ENCODE data around the gene NCAM2. TPM values are rescaled to one million over a fixed set of nuclear protein-coding genes. Genes with fewer than 3 reads are reported as not detected.

NCAM2 gene
- total and polyA plus RNA-seq, 2 of the 4 experiments (the other 2 are of a cell fraction) = 2.7 to 5.0 TPM

DNA sequence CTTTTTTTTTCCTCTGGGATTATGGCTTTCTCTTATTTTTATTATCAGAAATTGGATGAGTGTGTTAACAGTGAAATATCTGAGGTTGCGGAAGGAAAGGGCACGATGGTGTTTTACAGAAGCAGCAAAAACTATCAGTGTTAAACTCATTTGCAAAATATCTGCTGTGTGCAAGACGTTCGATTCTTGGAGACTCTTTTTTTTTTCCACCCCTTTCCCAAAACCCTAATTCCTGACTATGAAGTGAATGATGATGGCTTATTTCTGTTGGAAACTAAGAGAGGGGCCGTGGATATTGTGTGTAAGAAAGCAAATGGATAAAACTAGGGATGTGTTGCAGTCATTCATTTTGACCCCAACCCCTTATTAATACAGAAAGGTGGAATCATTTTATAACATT is 677 bp downstream of the NCAM2 start:
- BruUV-seq (replicated peaks) = no TSS peak
- Histone ChIP-seq H4K91ac (ENCODE audit: insufficient read depth, low read depth, low read length) (no peak overlapping the region), H3K27me3 (ENCODE audit: control insufficient read depth, insufficient read depth, low read length) (peaks cover 6% of the 10 kb centered on the region; the same call in 1 of the 2 replicates), H2BK20ac (ENCODE audit: low read depth, low read length) (no peak overlapping the region), H3K4ac (ENCODE audit: low read depth, low read length) (no peak overlapping the region), H3K27ac (ENCODE audit: insufficient read depth, low read length) (no peak overlapping the region), H4K8ac (ENCODE audit: low read depth in 2 of 2, low read length in 2 of 2) (no peak overlapping the region), H3K18ac (ENCODE audit: low read depth, low read length) (no peak overlapping the region), H3K9me3 (ENCODE audit: control insufficient read depth, insufficient read depth, low read length) (no peaks in the 10 kb centered on the region), H2AK5ac (ENCODE audit: low read depth, low read length) (no peak overlapping the region), H2BK120ac (ENCODE audit: low read depth, low read length) (no peak overlapping the region), H3K4me3 (ENCODE audit: insufficient read depth, low read depth, low read length) (peak overlapping the region; percentile 85), H2AK9ac (replicated peaks; ENCODE audit: low read depth, low read length, poor library complexity) (no peak overlapping the region), H3K23ac (ENCODE audit: low read depth, low read length) (no peak overlapping the region), H2AFZ (replicated peaks; ENCODE audit: low read length, poor library complexity) (no peak overlapping the region), H3K79me1 (ENCODE audit: low read depth in 1 of 2, low read length in 2 of 2) (no peaks in the 10 kb centered on the region), H3K14ac (replicated peaks; ENCODE audit: low read depth, low read length) (no peak overlapping the region), H3K56ac (ENCODE audit: extremely low read depth, insufficient read depth, low read length) (no peak overlapping the region), H4K20me1 (ENCODE audit: insufficient read depth, low read length) (no peaks in the 10 kb centered on the region), H3K36me3 (ENCODE audit: control insufficient read depth, insufficient read depth, low read length) (no peaks in the 10 kb centered on the region), H2BK15ac (ENCODE audit: low read depth, low read length) (no peak overlapping the region), H3K4me1 (ENCODE audit: control insufficient read depth, insufficient read depth, low read length) (no peaks in the 10 kb centered on the region), H3K9me1 (ENCODE audit: insufficient read depth, low read length) (no peaks in the 10 kb centered on the region), H3K4me2 (ENCODE audit: low read depth, low read length) (peak overlapping the region; percentile 87), H2BK5ac (ENCODE audit: low read depth, low read length, poor library complexity, severe bottlenecking) (no peak overlapping the region), H3K9ac (ENCODE audit: low read depth, low read length) (no peak overlapping the region; the same call in 1 of the 2 replicates), H4K5ac (ENCODE audit: low read depth, low read length) (no peak overlapping the region)
- TF ChIP-seq SMC3 (IDR thresholded peaks at IDR 0.05; ENCODE audit: low read depth, low read length) (no peak), RFX5 (IDR thresholded peaks at IDR 0.05; ENCODE audit: low read depth, low read length) (no peak), CEBPB (IDR thresholded peaks at IDR 0.05; ENCODE audit: low read depth, low read length) (no peak), FOS (IDR thresholded peaks at IDR 0.05; ENCODE audit: low read depth, low read length) (no peak), MXI1 (IDR thresholded peaks at IDR 0.05; ENCODE audit: borderline replicate concordance, low read depth, low read length) (no peak), MAFK (IDR thresholded peaks at IDR 0.05; ENCODE audit: low read depth, low read length) (no peak), RAD21 (IDR thresholded peaks at IDR 0.05; ENCODE audit: low read length) (no peak), CHD1 (IDR thresholded peaks at IDR 0.05; ENCODE audit: low read depth, low read length) (no peak), POLR2A (IDR thresholded peaks at IDR 0.05; ENCODE audit: low read depth, low read length) (no peak), RCOR1 (IDR thresholded peaks at IDR 0.05; ENCODE audit: insufficient replicate concordance, low read length) (no peak), BHLHE40 (IDR thresholded peaks at IDR 0.05; ENCODE audit: low read depth, low read length) (no peak)
- TF ChIP-seq, protein P1, sequence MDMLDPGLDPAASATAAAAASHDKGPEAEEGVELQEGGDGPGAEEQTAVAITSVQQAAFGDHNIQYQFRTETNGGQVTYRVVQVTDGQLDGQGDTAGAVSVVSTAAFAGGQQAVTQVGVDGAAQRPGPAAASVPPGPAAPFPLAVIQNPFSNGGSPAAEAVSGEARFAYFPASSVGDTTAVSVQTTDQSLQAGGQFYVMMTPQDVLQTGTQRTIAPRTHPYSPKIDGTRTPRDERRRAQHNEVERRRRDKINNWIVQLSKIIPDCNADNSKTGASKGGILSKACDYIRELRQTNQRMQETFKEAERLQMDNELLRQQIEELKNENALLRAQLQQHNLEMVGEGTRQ (IDR thresholded peaks at IDR 0.05; ENCODE audit: low read depth, low read length) = no peak
- in situ Hi-C loops (cut with MboI; ENCODE audit: low sequenced_read_pairs) (no loop called here), dilution Hi-C loops (cut with HindIII; ENCODE audit: low sequenced_read_pairs, unreplicated experiment) (no loop called here), intact Hi-C loops (cut with micrococcal nuclease) (loop anchor here (1.0 to 2.0 kb wide), 6 partner anchors 103 to 1794 kb away; no protein-coding TSS in a partner anchor)
- no CpG with 5 or more reads among the region's 5 CpGs for WGBS, 2 experiments (ENCODE audit: extremely low coverage in 2 of 2, insufficient read length in 1 of 2)
- POLR2A ChIA-PET (ENCODE audit: unreplicated experiment) = no interaction called here
- DNase-seq (no peak), ATAC-seq (ENCODE audit: low read depth) (no peak)
- CTCF ChIA-PET = no interaction called here
